ENCODE results near the gene EFCAB6. TPM values are rescaled to one million over a fixed set of nuclear protein-coding genes. Genes with fewer than 3 reads are reported as not detected.

The EFCAB6 gene
- total RNA-seq, 1 donor from 2014 or later: 1.1 TPM

- Mint-ChIP-seq H3K27me3 (ENCODE audit: low read depth) (peaks cover 10% of the 10 kb centered on the region), H3K4me1 (ENCODE audit: low read depth) (no peaks in the 10 kb centered on the region), H3K27ac (ENCODE audit: unreplicated experiment) (no peak overlapping the region), H3K4me3 (ENCODE audit: unreplicated experiment) (no peak overlapping the region), H3K36me3 (ENCODE audit: low read depth) (peaks cover 2% of the 10 kb centered on the region), H3K9me3 (ENCODE audit: low read depth) (peaks cover 50% of the 10 kb centered on the region)
- TF ChIP-seq CTCF (IDR thresholded peaks at IDR 0.05): no peak
- no peak for DNase-seq (ENCODE audit: low spot score)
Measured at GRCh38 chr22:43583501-43583900, 228.6 kb downstream of the EFCAB6 start.

DNA sequence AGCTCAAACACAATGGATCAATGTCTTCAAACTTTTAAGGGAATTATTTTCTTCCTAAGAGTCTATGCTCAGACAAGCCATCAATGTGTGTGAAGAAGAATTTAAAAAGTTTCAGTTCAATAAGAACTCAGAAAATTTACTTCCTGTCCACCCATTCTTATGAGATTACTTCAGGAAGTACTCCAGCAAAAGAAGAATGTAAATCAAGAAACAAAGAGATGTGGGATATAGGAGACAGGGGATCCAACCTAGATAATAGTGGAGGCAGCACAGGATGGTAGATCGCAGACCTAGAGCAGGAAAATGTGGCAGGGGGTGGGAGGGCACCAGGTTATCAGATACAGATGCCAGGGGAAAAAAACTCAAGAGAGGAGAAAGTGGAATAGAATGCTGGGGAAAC, 229.7 kb downstream of the EFCAB6 start:
- H3K4me3 Mint-ChIP-seq (ENCODE audit: unreplicated experiment): no peak overlapping the region
- H3K9me3 Mint-ChIP-seq (ENCODE audit: low read depth): peaks cover 42% of the 10 kb centered on the region
- peaks cover 11% of the 10 kb centered on the region for H3K27me3 Mint-ChIP-seq (ENCODE audit: low read depth)
- H3K36me3 Mint-ChIP-seq (ENCODE audit: low read depth): peaks cover 2% of the 10 kb centered on the region
- no peaks in the 10 kb centered on the region for H3K4me1 Mint-ChIP-seq (ENCODE audit: low read depth)
- TF ChIP-seq CTCF (IDR thresholded peaks at IDR 0.05): no peak
- H3K27ac Mint-ChIP-seq (ENCODE audit: unreplicated experiment): no peak overlapping the region
- DNase-seq (ENCODE audit: low spot score): no peak

- Mint-ChIP-seq H3K27ac (ENCODE audit: unreplicated experiment) (no peak overlapping the region), H3K9me3 (ENCODE audit: low read depth) (peaks cover 25% of the 10 kb centered on the region), H3K4me1 (ENCODE audit: low read depth) (no peaks in the 10 kb centered on the region), H3K27me3 (ENCODE audit: low read depth) (peaks cover 17% of the 10 kb centered on the region), H3K4me3 (ENCODE audit: unreplicated experiment) (no peak overlapping the region), H3K36me3 (ENCODE audit: low read depth) (peaks cover 2% of the 10 kb centered on the region)
- no peak for DNase-seq (ENCODE audit: low spot score)
- TF ChIP-seq CTCF (IDR thresholded peaks at IDR 0.05): no peak
Measured at GRCh38 chr22:43580271-43580750, 231.8 kb downstream of the EFCAB6 start.

DNA sequence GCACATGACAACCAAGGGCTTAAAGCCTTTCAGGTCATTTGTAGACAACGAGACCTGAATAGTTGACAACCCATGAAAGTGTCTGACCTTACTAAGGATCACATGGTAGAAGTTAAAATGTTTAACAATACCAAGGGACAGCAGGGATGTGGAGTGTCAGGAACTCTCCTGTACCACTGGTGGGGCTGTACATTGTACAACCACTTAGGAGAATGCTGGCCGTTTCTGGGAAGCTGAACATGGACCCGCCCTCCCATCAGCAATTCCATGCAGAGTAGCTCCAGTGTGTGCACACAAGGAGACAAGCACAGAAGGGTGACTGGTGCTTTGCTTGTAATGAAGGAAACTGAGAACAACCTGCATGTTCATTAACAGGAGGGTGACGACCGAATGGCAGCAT, 237.4 kb downstream of the EFCAB6 start:
- Mint-ChIP-seq H3K27ac (ENCODE audit: unreplicated experiment) (no peak overlapping the region), H3K4me1 (ENCODE audit: low read depth) (no peaks in the 10 kb centered on the region), H3K27me3 (ENCODE audit: low read depth) (peaks cover 42% of the 10 kb centered on the region), H3K9me3 (ENCODE audit: low read depth) (no peaks in the 10 kb centered on the region), H3K36me3 (ENCODE audit: low read depth) (no peaks in the 10 kb centered on the region), H3K4me3 (ENCODE audit: unreplicated experiment) (no peak overlapping the region)
- no peak for DNase-seq (ENCODE audit: low spot score)
- TF ChIP-seq CTCF (IDR thresholded peaks at IDR 0.05): no peak

DNA sequence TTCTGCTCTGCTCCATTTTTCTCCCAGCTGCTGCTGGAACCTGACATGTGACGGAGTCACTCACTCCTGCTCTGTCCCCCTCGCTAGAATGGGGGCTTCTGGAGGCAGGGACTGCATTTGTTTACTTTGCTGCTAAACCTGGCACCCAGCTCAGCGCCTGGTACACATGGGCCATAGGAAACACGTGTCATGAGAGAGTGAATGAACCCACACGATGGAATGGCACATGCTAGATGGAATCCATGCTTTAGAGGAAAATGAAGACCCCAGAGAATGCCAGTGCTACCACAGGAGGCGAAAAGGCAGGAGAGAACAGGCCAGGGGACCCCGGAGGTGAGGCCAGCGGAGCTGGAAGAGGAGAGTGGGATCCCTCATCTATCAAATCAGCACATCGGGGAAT, 239.4 kb downstream of the EFCAB6 start:
- H3K4me3 Mint-ChIP-seq (ENCODE audit: unreplicated experiment): no peak overlapping the region
- no peak for TF ChIP-seq CTCF (IDR thresholded peaks at IDR 0.05)
- H3K36me3 Mint-ChIP-seq (ENCODE audit: low read depth): no peaks in the 10 kb centered on the region
- no peaks in the 10 kb centered on the region for H3K4me1 Mint-ChIP-seq (ENCODE audit: low read depth)
- no peak for DNase-seq (ENCODE audit: low spot score)
- peaks cover 46% of the 10 kb centered on the region for H3K27me3 Mint-ChIP-seq (ENCODE audit: low read depth)
- H3K9me3 Mint-ChIP-seq (ENCODE audit: low read depth): no peaks in the 10 kb centered on the region
- no peak overlapping the region for H3K27ac Mint-ChIP-seq (ENCODE audit: unreplicated experiment)

Data from chondrocyte (in vitro differentiated cells).